ENCODE data around the gene DYNC1I1. TPM values are rescaled to one million over a fixed set of nuclear protein-coding genes. Genes with fewer than 3 reads are reported as not detected.

DYNC1I1 gene
- total RNA-seq, 2 experiments from 2014 or later, result 0.08 TPM; not detected in 1

DNA sequence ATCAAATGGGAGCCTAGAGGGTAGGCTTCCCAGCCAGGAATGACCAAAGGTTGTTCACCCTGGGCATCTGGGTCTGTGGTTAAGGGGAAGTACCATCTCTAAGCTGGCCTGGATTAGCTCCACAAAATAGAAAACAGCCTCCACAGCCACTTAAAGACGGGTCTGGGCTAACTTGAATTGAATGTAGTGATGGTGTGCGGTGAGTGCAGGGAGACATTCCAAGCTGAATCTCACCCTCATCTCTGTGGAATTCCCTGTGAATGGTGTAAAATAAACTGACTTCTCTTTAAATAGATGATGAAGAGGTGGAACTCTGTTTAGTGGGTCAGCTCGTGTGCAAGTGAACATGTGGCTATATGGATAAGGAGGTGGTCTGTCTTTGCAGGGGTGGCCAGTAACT, 251.0 kb downstream of the DYNC1I1 start:
- Histone ChIP-seq H3K9me3 (ENCODE audit: control insufficient read depth in 1 of 2, insufficient read depth in 1 of 2, low read length in 2 of 2) (peaks cover 0 to 3% of the 10 kb centered on the region in 2 experiments), H3K27me3 (ENCODE audit: control insufficient read depth in 1 of 2, insufficient read depth in 2 of 2, low read length in 2 of 2) (no peaks in the 10 kb centered on the region), H3K4me3 (ENCODE audit: low read length) (no peak overlapping the region), H3K27ac (ENCODE audit: low read depth in 1 of 2, low read length in 2 of 2) (no peak overlapping the region), H3K4me1 (ENCODE audit: insufficient read depth, low read length) (no peaks in the 10 kb centered on the region), H3K36me3 (ENCODE audit: insufficient read depth, low read length) (no peaks in the 10 kb centered on the region)
- Mint-ChIP-seq H3K27ac (no peak overlapping the region), H3K9me3 (no peaks in the 10 kb centered on the region), H3K4me1 (ENCODE audit: low read depth) (no peaks in the 10 kb centered on the region), H3K4me3 (no peak overlapping the region), H3K36me3 (ENCODE audit: low read depth) (no peaks in the 10 kb centered on the region), H3K27me3 (peaks cover 28% of the 10 kb centered on the region)
- ATAC-seq (ENCODE audit: poor library complexity) (no peak), DNase-seq (no peak)
- TF ChIP-seq, protein P1, sequence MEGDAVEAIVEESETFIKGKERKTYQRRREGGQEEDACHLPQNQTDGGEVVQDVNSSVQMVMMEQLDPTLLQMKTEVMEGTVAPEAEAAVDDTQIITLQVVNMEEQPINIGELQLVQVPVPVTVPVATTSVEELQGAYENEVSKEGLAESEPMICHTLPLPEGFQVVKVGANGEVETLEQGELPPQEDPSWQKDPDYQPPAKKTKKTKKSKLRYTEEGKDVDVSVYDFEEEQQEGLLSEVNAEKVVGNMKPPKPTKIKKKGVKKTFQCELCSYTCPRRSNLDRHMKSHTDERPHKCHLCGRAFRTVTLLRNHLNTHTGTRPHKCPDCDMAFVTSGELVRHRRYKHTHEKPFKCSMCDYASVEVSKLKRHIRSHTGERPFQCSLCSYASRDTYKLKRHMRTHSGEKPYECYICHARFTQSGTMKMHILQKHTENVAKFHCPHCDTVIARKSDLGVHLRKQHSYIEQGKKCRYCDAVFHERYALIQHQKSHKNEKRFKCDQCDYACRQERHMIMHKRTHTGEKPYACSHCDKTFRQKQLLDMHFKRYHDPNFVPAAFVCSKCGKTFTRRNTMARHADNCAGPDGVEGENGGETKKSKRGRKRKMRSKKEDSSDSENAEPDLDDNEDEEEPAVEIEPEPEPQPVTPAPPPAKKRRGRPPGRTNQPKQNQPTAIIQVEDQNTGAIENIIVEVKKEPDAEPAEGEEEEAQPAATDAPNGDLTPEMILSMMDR (IDR thresholded peaks at IDR 0.05), result no peak
- CTCF ChIA-PET, result no interaction called here
- intact Hi-C loops (cut with DNase I, micrococcal nuclease), result no loop called here
- POLR2A ChIA-PET, result no interaction called here

DNA sequence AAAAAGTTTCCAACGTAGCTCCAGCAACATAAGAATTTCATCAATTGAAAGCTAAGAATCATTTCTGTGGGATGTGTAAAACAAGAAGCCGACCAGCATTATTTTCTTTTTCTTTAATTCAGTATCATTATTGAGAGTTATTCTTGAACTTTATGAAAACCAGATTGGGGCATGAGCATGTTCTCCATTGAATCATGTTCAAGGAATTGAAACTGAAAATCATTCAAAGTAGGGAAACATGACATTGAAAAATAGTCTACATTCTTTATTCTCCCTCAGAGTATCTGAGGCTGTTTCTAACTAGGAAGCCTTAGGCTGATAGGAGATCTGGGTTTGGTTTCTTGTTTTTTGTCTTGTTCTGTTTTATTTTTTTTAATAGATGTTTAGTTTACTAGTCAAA, 253.7 kb downstream of the DYNC1I1 start:
- Mint-ChIP-seq H3K36me3 (ENCODE audit: low read depth) (no peaks in the 10 kb centered on the region), H3K27ac (no peak overlapping the region), H3K9me3 (no peaks in the 10 kb centered on the region), H3K4me1 (ENCODE audit: low read depth) (no peaks in the 10 kb centered on the region), H3K27me3 (peaks cover 27% of the 10 kb centered on the region), H3K4me3 (no peak overlapping the region)
- DNase-seq (no peak), ATAC-seq (ENCODE audit: poor library complexity) (no peak)
- Histone ChIP-seq H3K36me3 (ENCODE audit: insufficient read depth, low read length) (no peaks in the 10 kb centered on the region), H3K27ac (ENCODE audit: low read depth in 1 of 2, low read length in 2 of 2) (no peak overlapping the region), H3K4me1 (ENCODE audit: insufficient read depth, low read length) (no peaks in the 10 kb centered on the region), H3K9me3 (ENCODE audit: control insufficient read depth in 1 of 2, insufficient read depth in 1 of 2, low read length in 2 of 2) (peaks cover 0 to 3% of the 10 kb centered on the region in 2 experiments), H3K27me3 (ENCODE audit: control insufficient read depth in 1 of 2, insufficient read depth in 2 of 2, low read length in 2 of 2) (peaks cover 0 to 3% of the 10 kb centered on the region in 2 experiments), H3K4me3 (ENCODE audit: low read length) (no peak overlapping the region)
- TF ChIP-seq, protein P1 (IDR thresholded peaks at IDR 0.05), result no peak
- ChIA-PET POLR2A (no interaction called here), CTCF (no interaction called here)
- intact Hi-C loops (cut with DNase I, micrococcal nuclease), result no loop called here

DNA sequence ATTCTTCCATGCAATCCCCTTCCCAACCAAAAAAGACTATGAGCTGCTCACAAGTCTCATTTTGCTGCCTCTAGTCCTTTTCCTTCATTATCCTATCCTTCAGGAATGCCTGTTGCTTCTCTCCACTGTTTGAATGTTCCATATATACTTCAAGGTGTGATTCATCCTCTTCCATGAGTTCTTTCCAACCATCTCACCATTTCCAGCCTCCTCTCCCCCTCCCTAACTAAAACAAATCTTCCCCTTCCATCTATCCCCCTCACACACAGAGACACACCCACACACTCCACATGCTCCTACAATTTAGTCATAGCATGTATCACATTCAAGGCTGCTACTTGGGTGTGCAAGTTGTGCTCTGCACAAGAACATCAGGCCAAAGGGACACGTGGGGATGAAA, 254.3 kb downstream of the DYNC1I1 start:
- H3K4me1 Mint-ChIP-seq (ENCODE audit: low read depth), result no peaks in the 10 kb centered on the region
- ChIA-PET CTCF (no interaction called here), POLR2A (no interaction called here)
- DNase-seq (no peak), ATAC-seq (ENCODE audit: poor library complexity) (no peak)
- Histone ChIP-seq H3K9me3 (ENCODE audit: control insufficient read depth in 1 of 2, insufficient read depth in 1 of 2, low read length in 2 of 2) (peaks cover 0 to 3% of the 10 kb centered on the region in 2 experiments), H3K27ac (ENCODE audit: low read depth in 1 of 2, low read length in 2 of 2) (no peak overlapping the region), H3K36me3 (ENCODE audit: insufficient read depth, low read length) (no peaks in the 10 kb centered on the region), H3K4me3 (ENCODE audit: low read length) (no peak overlapping the region), H3K27me3 (ENCODE audit: control insufficient read depth in 1 of 2, insufficient read depth in 2 of 2, low read length in 2 of 2) (peaks cover 0 to 3% of the 10 kb centered on the region in 2 experiments), H3K4me1 (ENCODE audit: insufficient read depth, low read length) (no peaks in the 10 kb centered on the region)
- intact Hi-C loops (cut with DNase I, micrococcal nuclease), result no loop called here
- H3K36me3 Mint-ChIP-seq (ENCODE audit: low read depth), result no peaks in the 10 kb centered on the region
- peaks cover 24% of the 10 kb centered on the region for H3K27me3 Mint-ChIP-seq
- no peaks in the 10 kb centered on the region for H3K9me3 Mint-ChIP-seq
- TF ChIP-seq, protein P1 (IDR thresholded peaks at IDR 0.05), result no peak
- no peak overlapping the region for H3K27ac Mint-ChIP-seq
- H3K4me3 Mint-ChIP-seq, result no peak overlapping the region
